WERI-Rb-1 (cell line): ENCODE data around the gene AGPAT2.

Experiments
- DNase-seq: peaks from one replicate; pipeline ENCODE4 v3.0.0-alpha.2; 2020
- H3K27ac ChIP-seq: fragments of 250-450 bp; sonication (Bioruptor Pico); 2 replicates; pipeline ENCODE4 v1.5.1; 2020; ENCODE audit warnings: mild to moderate bottlenecking, moderate library complexity
- H3K27me3 ChIP-seq: fragments of 250-450 bp; sonication (Bioruptor Pico); 2 replicates; pipeline ENCODE4 v1.5.1; 2021; ENCODE audit warnings: mild to moderate bottlenecking, low read depth, moderate library complexity; ENCODE audit not compliant: insufficient read depth, severe bottlenecking
- H3K36me3 ChIP-seq: fragments of 250-450 bp; sonication (Bioruptor Pico); 2 replicates; pipeline ENCODE4 v1.5.1; 2020; ENCODE audit warnings: mild to moderate bottlenecking, moderate library complexity
- H3K4me3 ChIP-seq: 2 replicates; pipeline ENCODE4 v1.5.1; 2011; ENCODE audit warnings: low read depth, mild to moderate bottlenecking, control low read depth, low read length
- H3K9me3 ChIP-seq: fragments of 250-450 bp; sonication (Bioruptor Pico); 2 replicates; pipeline ENCODE4 v1.5.1; 2021; ENCODE audit warnings: mild to moderate bottlenecking, moderate library complexity; ENCODE audit not compliant: severe bottlenecking
- TF ChIP-seq, protein P1 (sequence below): IDR thresholded peaks from 2 replicates; pipeline ENCODE4 v1.5.1; 2011; ENCODE audit warnings: low read depth, mild to moderate bottlenecking, control low read depth, inconsistent platforms, low read length

AGPAT2 gene

DNA sequence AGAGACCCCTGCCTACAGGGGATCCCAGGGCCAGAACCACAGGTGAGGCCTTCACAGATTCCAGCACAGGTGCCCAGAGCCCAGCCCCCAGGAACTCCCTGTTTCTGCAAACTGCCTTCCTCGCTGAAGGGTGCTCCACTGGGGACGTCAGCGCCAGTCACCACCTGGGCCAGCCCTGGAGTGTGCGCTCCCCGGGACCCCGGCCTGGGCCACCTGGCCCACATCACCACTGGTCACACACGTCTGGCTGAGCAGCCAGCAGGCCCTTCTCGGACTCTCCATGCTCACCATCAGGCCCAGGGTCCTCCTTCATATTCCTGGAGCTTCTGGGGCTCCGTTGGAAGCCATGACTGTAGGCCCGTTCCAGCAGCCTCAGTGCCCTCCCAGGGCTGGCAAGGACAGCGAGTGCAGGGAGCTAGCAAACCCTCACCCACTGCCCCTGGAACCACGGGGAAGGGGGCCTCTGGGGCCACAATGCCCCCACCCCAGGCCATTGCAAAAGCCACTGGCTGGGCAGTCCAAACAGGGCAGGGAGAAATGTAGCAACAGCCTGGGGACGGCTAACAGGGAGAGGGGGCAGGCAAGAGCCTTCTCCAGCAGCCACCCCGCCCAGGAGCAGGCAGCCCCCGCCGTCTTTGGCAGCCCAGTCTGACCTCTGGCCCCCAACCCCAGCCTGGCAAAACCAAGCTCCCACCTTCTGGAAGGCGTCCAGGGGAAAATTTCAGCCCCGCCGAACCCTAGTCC, 1.3 kb downstream of the AGPAT2 start:
- H3K36me3 ChIP-seq = peaks cover 3% of the 10 kb centered on the region
- peak overlapping the region; percentile 92 for H3K27ac ChIP-seq
- H3K4me3 ChIP-seq = peak overlapping the region; percentile 77
- H3K9me3 ChIP-seq = no peaks in the 10 kb centered on the region
- no peak for DNase-seq
- TF ChIP-seq, protein P1, sequence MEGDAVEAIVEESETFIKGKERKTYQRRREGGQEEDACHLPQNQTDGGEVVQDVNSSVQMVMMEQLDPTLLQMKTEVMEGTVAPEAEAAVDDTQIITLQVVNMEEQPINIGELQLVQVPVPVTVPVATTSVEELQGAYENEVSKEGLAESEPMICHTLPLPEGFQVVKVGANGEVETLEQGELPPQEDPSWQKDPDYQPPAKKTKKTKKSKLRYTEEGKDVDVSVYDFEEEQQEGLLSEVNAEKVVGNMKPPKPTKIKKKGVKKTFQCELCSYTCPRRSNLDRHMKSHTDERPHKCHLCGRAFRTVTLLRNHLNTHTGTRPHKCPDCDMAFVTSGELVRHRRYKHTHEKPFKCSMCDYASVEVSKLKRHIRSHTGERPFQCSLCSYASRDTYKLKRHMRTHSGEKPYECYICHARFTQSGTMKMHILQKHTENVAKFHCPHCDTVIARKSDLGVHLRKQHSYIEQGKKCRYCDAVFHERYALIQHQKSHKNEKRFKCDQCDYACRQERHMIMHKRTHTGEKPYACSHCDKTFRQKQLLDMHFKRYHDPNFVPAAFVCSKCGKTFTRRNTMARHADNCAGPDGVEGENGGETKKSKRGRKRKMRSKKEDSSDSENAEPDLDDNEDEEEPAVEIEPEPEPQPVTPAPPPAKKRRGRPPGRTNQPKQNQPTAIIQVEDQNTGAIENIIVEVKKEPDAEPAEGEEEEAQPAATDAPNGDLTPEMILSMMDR = no peak
- H3K27me3 ChIP-seq = no peaks in the 10 kb centered on the region

DNA sequence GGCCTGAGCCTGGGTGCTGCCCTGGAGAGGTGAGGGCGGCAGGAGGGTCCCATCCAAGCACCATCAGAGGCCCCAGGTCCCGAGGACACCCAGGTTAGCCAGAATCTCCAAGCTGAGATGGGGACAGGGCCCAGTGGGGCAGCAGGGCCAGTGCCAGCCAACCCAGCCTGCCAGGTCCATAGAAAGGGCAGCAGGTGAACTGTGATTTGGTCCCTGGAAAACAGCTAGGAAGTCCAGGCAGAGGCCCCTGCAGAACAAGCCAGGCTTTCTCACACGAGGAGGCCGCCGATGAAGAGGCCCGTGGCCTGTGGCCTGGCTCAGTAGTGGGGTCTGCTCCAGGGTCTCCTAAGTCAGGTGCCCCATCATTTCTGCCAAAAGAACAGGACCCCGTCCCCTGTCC, 2.0 kb downstream of the AGPAT2 start:
- 0 out of 2 replicates have a peak overlapping the region, but pooled peaks have one; percentile 32 for H3K27ac ChIP-seq
- no peaks in the 10 kb centered on the region for H3K9me3 ChIP-seq
- peaks cover 3% of the 10 kb centered on the region for H3K36me3 ChIP-seq
- DNase-seq = no peak
- TF ChIP-seq, protein P1 = no peak
- no peaks in the 10 kb centered on the region for H3K27me3 ChIP-seq
- H3K4me3 ChIP-seq = no peak overlapping the region

DNA sequence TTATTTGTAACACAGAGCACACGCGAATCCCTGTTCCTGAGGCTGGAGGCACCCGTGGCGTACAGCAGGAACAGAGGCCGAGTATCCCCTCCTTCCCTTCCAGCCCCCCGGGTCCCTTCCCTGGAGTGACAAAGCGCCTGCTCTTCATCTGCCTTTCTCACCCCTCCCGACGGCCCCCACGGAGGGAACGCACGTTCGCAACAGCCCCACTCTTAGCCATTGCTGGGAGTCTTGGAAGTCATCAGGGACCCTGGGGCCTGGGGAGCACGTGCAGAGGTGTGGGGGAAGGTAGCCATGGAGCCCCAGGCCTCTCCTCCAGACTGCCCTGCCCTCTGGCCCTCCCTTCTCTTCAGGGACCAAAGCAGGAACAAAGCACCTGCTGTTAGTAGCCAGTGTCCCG, 2.5 kb downstream of the AGPAT2 start:
- TF ChIP-seq, protein P1 = no peak
- peak overlapping the region; percentile 32; the same call in 1 of the 2 replicates for H3K27ac ChIP-seq

DNA sequence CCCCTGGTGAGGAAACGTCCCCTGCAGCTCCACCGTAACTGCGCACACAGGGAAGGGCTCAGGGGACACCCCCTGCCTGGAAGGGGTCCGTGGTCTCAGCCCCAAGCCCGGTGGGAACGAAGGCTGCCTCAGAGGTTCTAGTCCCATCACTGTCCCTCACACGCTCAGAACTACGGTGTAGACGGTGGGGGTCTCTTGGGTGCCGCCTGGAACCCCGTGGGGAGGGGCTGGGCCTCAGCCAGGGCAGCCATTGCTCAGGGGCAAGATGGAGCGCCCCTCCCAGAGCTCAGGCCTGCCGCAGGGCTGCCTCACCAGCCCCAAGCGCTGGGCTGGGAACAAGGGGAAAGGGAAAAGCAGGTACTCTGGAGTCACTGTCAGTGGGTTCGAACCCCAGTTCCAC, 2.9 kb downstream of the AGPAT2 start:
- H3K4me3 ChIP-seq = no peak overlapping the region
- no peaks in the 10 kb centered on the region for H3K9me3 ChIP-seq
- no peaks in the 10 kb centered on the region for H3K27me3 ChIP-seq
- TF ChIP-seq, protein P1 = no peak
- peak overlapping the region; percentile 32 for H3K27ac ChIP-seq
- H3K36me3 ChIP-seq = peaks cover 3% of the 10 kb centered on the region
- DNase-seq = no peak

More for the DNA sequence above, 2.5 kb downstream of the AGPAT2 start:
- no peak overlapping the region for H3K4me3 ChIP-seq
- no peaks in the 10 kb centered on the region for H3K9me3 ChIP-seq
- no peaks in the 10 kb centered on the region for H3K27me3 ChIP-seq
- peaks cover 3% of the 10 kb centered on the region for H3K36me3 ChIP-seq
- no peak for DNase-seq

DNA sequence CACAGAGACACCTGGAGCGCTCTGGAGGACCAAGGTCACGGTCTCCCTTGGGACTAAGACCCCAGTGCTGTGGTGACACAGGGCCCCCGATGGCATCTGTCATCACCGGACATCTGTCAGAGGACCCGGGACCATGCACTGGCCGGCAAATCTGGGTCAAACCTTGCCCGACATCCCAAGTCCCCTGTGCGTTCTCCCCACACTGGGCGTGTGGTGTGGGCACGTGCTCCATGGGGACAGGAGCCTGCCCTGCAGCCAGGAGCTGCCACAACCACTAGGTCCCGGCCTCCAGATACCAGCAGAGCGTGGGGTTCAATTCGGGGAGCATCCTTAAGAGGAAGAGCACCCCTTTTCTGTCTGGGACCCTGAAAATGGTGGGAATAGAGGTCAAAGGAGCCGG, 3.5 kb downstream of the AGPAT2 start:
- Histone ChIP-seq H3K4me3 (no peak overlapping the region), H3K9me3 (no peaks in the 10 kb centered on the region), H3K36me3 (peaks cover 3% of the 10 kb centered on the region), H3K27me3 (no peaks in the 10 kb centered on the region), H3K27ac (peak overlapping the region; percentile 32)
- TF ChIP-seq, protein P1 = no peak
- DNase-seq = no peak

DNA sequence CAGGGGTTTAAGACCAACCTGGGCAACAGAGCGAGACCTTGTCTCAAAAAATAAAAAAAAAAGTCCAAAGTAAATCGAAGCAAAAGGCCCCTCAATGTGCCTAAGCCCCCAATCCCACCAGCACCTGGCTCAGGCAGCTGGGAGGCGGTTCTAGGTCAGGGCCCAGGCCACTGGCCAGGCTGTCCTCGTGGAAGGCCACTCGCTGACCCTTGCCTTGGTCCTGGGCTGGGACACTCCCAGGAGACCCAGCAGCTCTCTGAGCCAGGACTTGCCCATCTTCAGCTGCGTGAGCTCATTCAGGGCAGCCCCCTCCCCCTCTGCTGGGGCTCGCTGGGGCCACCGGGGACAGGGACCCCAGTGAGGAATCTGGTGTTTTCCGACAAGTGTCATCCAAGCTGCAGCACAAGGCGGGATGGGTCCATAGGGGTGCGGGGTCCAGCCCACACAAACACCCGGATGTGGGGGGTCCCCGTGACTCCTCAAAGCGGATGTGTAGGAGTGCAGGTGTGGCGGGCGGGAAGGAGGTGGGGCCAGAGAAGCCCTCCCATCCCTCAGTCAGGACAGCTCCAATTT, 4.0 kb downstream of the AGPAT2 start:
- TF ChIP-seq, protein P1 = no peak

More for the DNA sequence above, 4.0 kb downstream of the AGPAT2 start:
- DNase-seq = no peak
- no peak overlapping the region; the same call in none of the 2 replicates for H3K27ac ChIP-seq
- peaks cover 3% of the 10 kb centered on the region for H3K36me3 ChIP-seq
- no peaks in the 10 kb centered on the region for H3K27me3 ChIP-seq
- no peak overlapping the region for H3K4me3 ChIP-seq
- H3K9me3 ChIP-seq = no peaks in the 10 kb centered on the region
